Osteoblast (primary cell): Measurements from ENCODE around the gene ARHGAP15. TPM values are rescaled to one million over a fixed set of nuclear protein-coding genes. Genes with fewer than 3 reads are reported as not detected.

Source experiments
- DNase-seq: peaks from one replicate; pipeline ENCODE4 v3.0.0; 2011; ENCODE audit warnings: low spot score, mixed read lengths; ENCODE audit not compliant: insufficient read length; ENCODE audit errors: missing footprints
- H2AFZ ChIP-seq: 2 replicates; pipeline ENCODE4 v1.6.0; 2011; ENCODE audit warnings: mild to moderate bottlenecking, low read length
- H3K27ac ChIP-seq: 2 replicates; pipeline ENCODE4 v1.5.1; 2011; ENCODE audit warnings: mild to moderate bottlenecking, low read depth, low read length, moderate library complexity
- H3K27me3 ChIP-seq: 2 replicates; pipeline ENCODE4 v1.6.0; 2012; ENCODE audit warnings: mild to moderate bottlenecking, control low read depth, inconsistent platforms, low read length, moderate library complexity; ENCODE audit not compliant: insufficient read depth
- H3K36me3 ChIP-seq: 2 replicates; pipeline ENCODE4 v1.5.1; 2011; ENCODE audit warnings: mild to moderate bottlenecking, low read length, control low read depth, moderate library complexity; ENCODE audit not compliant: insufficient read depth
- H3K4me1 ChIP-seq: 2 replicates; pipeline ENCODE4 v1.5.1; 2011; ENCODE audit warnings: mild to moderate bottlenecking, low read length, control low read depth, moderate library complexity; ENCODE audit not compliant: insufficient read depth
- H3K4me2 ChIP-seq: 2 replicates; pipeline ENCODE4 v1.6.0; 2011; ENCODE audit warnings: mild to moderate bottlenecking, low read length; ENCODE audit not compliant: insufficient read depth
- H3K4me3 ChIP-seq: fragments of 200-600 bp; sonication (generic); 3 replicates; pipeline ENCODE4 v1.5.1; 2012; ENCODE audit warnings: mild to moderate bottlenecking, low read length, inconsistent platforms; ENCODE audit not compliant: insufficient read depth
- H3K79me2 ChIP-seq: 2 replicates; pipeline ENCODE4 v1.6.0; 2012; ENCODE audit warnings: mild to moderate bottlenecking, low read length, control low read depth, inconsistent platforms; ENCODE audit not compliant: insufficient read depth
- H3K9me3 ChIP-seq: 2 replicates; pipeline ENCODE4 v1.5.1; 2011; ENCODE audit warnings: low read depth, low read length, control low read depth
- H4K20me1 ChIP-seq: 2 replicates; pipeline ENCODE4 v1.6.0; 2012; ENCODE audit warnings: mild to moderate bottlenecking, low read length, control low read depth; ENCODE audit not compliant: insufficient read depth
- CTCF ChIP-seq: IDR thresholded peaks from 2 replicates; pipeline ENCODE4 v1.5.1; 2011; ENCODE audit warnings: mild to moderate bottlenecking, low read depth, low read length, moderate library complexity; ENCODE audit errors: extremely low read depth
- total RNA-seq: library from RNA; depleted of rRNA; stranded (reverse); fragments of >200 nt; gene quantifications from 2 replicates; pipeline ENCODE4 v1.2.3, GENCODE V29; 2012

ARHGAP15 gene
- total RNA-seq, 1 donor: 2.2 TPM

GRCh38 chr2:143786026-143786765 is 657.0 kb downstream of the ARHGAP15 start:
- Histone ChIP-seq H3K4me1 (no peaks in the 10 kb centered on the region), H3K79me2 (no peaks in the 10 kb centered on the region), H3K27ac (no peak overlapping the region), H2AFZ (no peak overlapping the region), H3K9me3 (no peaks in the 10 kb centered on the region), H3K4me3 (no peak overlapping the region), H4K20me1 (no peaks in the 10 kb centered on the region), H3K4me2 (no peak overlapping the region), H3K27me3 (no peaks in the 10 kb centered on the region), H3K36me3 (no peaks in the 10 kb centered on the region)
- no peak for DNase-seq
- TF ChIP-seq CTCF: no peak

- Histone ChIP-seq H3K4me1 (no peaks in the 10 kb centered on the region), H3K36me3 (no peaks in the 10 kb centered on the region), H4K20me1 (no peaks in the 10 kb centered on the region), H3K79me2 (no peaks in the 10 kb centered on the region), H3K9me3 (no peaks in the 10 kb centered on the region), H3K4me3 (no peak overlapping the region), H3K27ac (no peak overlapping the region), H3K27me3 (no peaks in the 10 kb centered on the region), H2AFZ (no peak overlapping the region), H3K4me2 (no peak overlapping the region)
- DNase-seq: no peak
- TF ChIP-seq CTCF: no peak
Observed at GRCh38 chr2:143787674-143788073, 658.5 kb downstream of the ARHGAP15 start.

GRCh38 chr2:143792602-143793001 is 663.4 kb downstream of the ARHGAP15 start:
- Histone ChIP-seq H3K9me3 (no peaks in the 10 kb centered on the region), H3K79me2 (no peaks in the 10 kb centered on the region), H4K20me1 (no peaks in the 10 kb centered on the region), H3K4me2 (no peak overlapping the region), H2AFZ (no peak overlapping the region), H3K4me1 (no peaks in the 10 kb centered on the region), H3K4me3 (no peak overlapping the region), H3K27me3 (no peaks in the 10 kb centered on the region), H3K27ac (no peak overlapping the region), H3K36me3 (no peaks in the 10 kb centered on the region)
- TF ChIP-seq CTCF: no peak
- DNase-seq: no peak

- no peaks in the 10 kb centered on the region for H3K79me2 ChIP-seq
- no peaks in the 10 kb centered on the region for H3K4me1 ChIP-seq
- no peaks in the 10 kb centered on the region for H3K36me3 ChIP-seq
- H3K4me3 ChIP-seq: no peak overlapping the region
- TF ChIP-seq CTCF: no peak
- H3K27ac ChIP-seq: no peak overlapping the region
- H2AFZ ChIP-seq: no peak overlapping the region
- H3K9me3 ChIP-seq: no peaks in the 10 kb centered on the region
- no peaks in the 10 kb centered on the region for H4K20me1 ChIP-seq
- no peaks in the 10 kb centered on the region for H3K27me3 ChIP-seq
- no peak for DNase-seq
- H3K4me2 ChIP-seq: no peak overlapping the region
Observed at GRCh38 chr2:143793381-143793780, 664.2 kb downstream of the ARHGAP15 start.
